GM12878 (cell line): ENCODE data around the gene WSCD2. TPM values are rescaled to one million over a fixed set of nuclear protein-coding genes. Genes with fewer than 3 reads are reported as not detected.

Source experiments
- ATAC-seq: fragments of 200-7000 bp; cut with Tn5 transposase; 3 replicates; pipeline ENCODE4 v1.9.1; 2020; ENCODE audit warnings: mild to moderate bottlenecking, moderate library complexity
- BruUV-seq: library from RNA; stranded (reverse); fragments of 400-500 nt; replicated peaks from 2 replicates; lab custom pipeline; 2021; lab: Mats Ljungman, UMichigan
- CTCF ChIA-PET: fragments of 300-600 bp; sonication (Branson Sonifier 250); formaldehyde crosslinking; extraction: SDS; loops from one replicate; lab custom pipeline; 2021; ENCODE audit warnings: inconsistent platforms; lab: Yijun Ruan, JAX
- POLR2A ChIA-PET: fragments of 350-600 bp; formaldehyde crosslinking; extraction: SDS; loops from one replicate; lab custom pipeline; 2021; ENCODE audit warnings: inconsistent platforms; lab: Charles Lee
- RAD21 ChIA-PET: fragments of 300-600 bp; sonication (Branson Sonifier 250); formaldehyde crosslinking; loops from one replicate; lab custom pipeline; 2023; ENCODE audit warnings: antibody characterized with exemption; ENCODE audit not compliant: unreplicated experiment; lab: Charles Lee
- SMC1A ChIA-PET: fragments of 300-600 bp; sonication (Branson Sonifier 250); formaldehyde crosslinking; loops from one replicate; lab custom pipeline; 2023; ENCODE audit not compliant: unreplicated experiment, uncharacterized antibody; lab: Charles Lee
- DNase-seq: peaks from one replicate; pipeline ENCODE4 v3.0.0-alpha.2; 2011; ENCODE audit warnings: low read depth, low spot score
- FAIRE-seq: peaks from 3 replicates; lab custom pipeline; 2011; peaks lifted over from hg19 to GRCh38; lab: Jason Lieb, UNC
- H2AFZ ChIP-seq: 2 replicates; pipeline ENCODE4 v1.6.0; 2011; ENCODE audit warnings: low read depth, low read length, control low read depth; ENCODE audit not compliant: control insufficient read depth
- H3K27ac ChIP-seq: 2 replicates; pipeline ENCODE4 v1.5.1; 2011; ENCODE audit warnings: control low read depth; ENCODE audit not compliant: control insufficient read depth, insufficient read depth
- H3K27me3 ChIP-seq, 2 experiments: replicated peaks in 1 of 2; 2 replicates each; pipeline versions ENCODE4 v1.6.0 to v1.6.1; 2011; ENCODE audit warnings: low read length in 1 of 2; ENCODE audit not compliant: control insufficient read depth in 2 of 2, insufficient read depth in 2 of 2
- H3K36me3 ChIP-seq, 2 experiments: 2 replicates each; pipeline ENCODE4 v1.5.1; 2011; ENCODE audit warnings: low read length in 1 of 2; ENCODE audit not compliant: control insufficient read depth in 2 of 2, insufficient read depth in 2 of 2
- H3K4me1 ChIP-seq: 2 replicates; pipeline ENCODE4 v1.6.1; 2011; ENCODE audit warnings: mild to moderate bottlenecking, low read length, moderate library complexity, mixed read lengths; ENCODE audit not compliant: control insufficient read depth, insufficient read depth
- H3K4me2 ChIP-seq: 2 replicates; pipeline ENCODE4 v1.6.0; 2011; ENCODE audit warnings: control low read depth; ENCODE audit not compliant: control insufficient read depth, insufficient read depth
- H3K4me3 ChIP-seq: fragments of 200-600 bp; sonication (generic); 2 replicates; pipeline ENCODE4 v1.5.1; 2016
- H3K79me2 ChIP-seq: 2 replicates; pipeline ENCODE4 v1.6.0; 2011; ENCODE audit warnings: low read length; ENCODE audit not compliant: control insufficient read depth, insufficient read depth
- H3K9ac ChIP-seq: 2 replicates; pipeline ENCODE4 v1.8.0; 2011; ENCODE audit warnings: low read length, control low read depth, mixed read lengths; ENCODE audit not compliant: control insufficient read depth, insufficient read depth
- H3K9me3 ChIP-seq: replicated peaks from 3 replicates; pipeline ENCODE4 v1.5.1; 2011; ENCODE audit warnings: mild to moderate bottlenecking, low read length; ENCODE audit not compliant: control insufficient read depth, insufficient read depth
- H4K20me1 ChIP-seq: 2 replicates; pipeline ENCODE4 v1.6.0; 2011; ENCODE audit not compliant: control insufficient read depth, insufficient read depth
- ATF7 ChIP-seq: fragments of 450-650 bp; IDR thresholded peaks from 2 replicates; pipeline ENCODE4 v1.6.1; 2016; ENCODE audit warnings: low read depth, mild to moderate bottlenecking
- BCL11A ChIP-seq: IDR thresholded peaks from 2 replicates; pipeline ENCODE4 v1.6.1; 2011; ENCODE audit warnings: low read depth, low read length
- BMI1 ChIP-seq: fragments of 450-650 bp; IDR thresholded peaks from 2 replicates; pipeline ENCODE4 v1.6.1; 2016; ENCODE audit warnings: mild to moderate bottlenecking, moderate library complexity, borderline replicate concordance
- CHD2 ChIP-seq: IDR thresholded peaks from 2 replicates; pipeline ENCODE4 v1.6.1; 2011; ENCODE audit warnings: low read depth, low read length, improper control_type of control experiment, borderline replicate concordance
- ESRRA ChIP-seq: IDR thresholded peaks from 2 replicates; pipeline ENCODE4 v1.6.1; 2012; ENCODE audit warnings: mild to moderate bottlenecking, low read length, improper control_type of control experiment
- FOXM1 ChIP-seq: IDR thresholded peaks from 2 replicates; pipeline ENCODE4 v1.6.1; 2012; ENCODE audit warnings: low read depth, mild to moderate bottlenecking, inconsistent platforms, low read length, moderate library complexity
- GABPA ChIP-seq: IDR thresholded peaks from 2 replicates; pipeline ENCODE4 v1.6.1; 2014; ENCODE audit warnings: antibody characterized with exemption, low read depth, mild to moderate bottlenecking, inconsistent platforms
- GATAD2B ChIP-seq: fragments of 450-650 bp; conservative IDR thresholded peaks from 2 replicates; pipeline ENCODE4 v1.6.1; 2017; ENCODE audit warnings: low read depth, mild to moderate bottlenecking, moderate library complexity
- JUNB ChIP-seq: IDR thresholded peaks from 2 replicates; pipeline ENCODE4 v1.6.1; 2016; ENCODE audit warnings: antibody characterized with exemption, mild to moderate bottlenecking
- MEF2B ChIP-seq: fragments of 450-650 bp; IDR thresholded peaks from 2 replicates; pipeline ENCODE4 v1.6.1; 2018; ENCODE audit warnings: mild to moderate bottlenecking, moderate library complexity; ENCODE audit not compliant: partially characterized antibody, poor library complexity, severe bottlenecking
- NFYA ChIP-seq: IDR thresholded peaks from 2 replicates; pipeline ENCODE4 v1.6.1; 2011; ENCODE audit warnings: low read depth, mild to moderate bottlenecking, low read length, improper control_type of control experiment, borderline replicate concordance
- NRF1 ChIP-seq: conservative IDR thresholded peaks from 2 replicates; pipeline ENCODE4 v1.6.1; 2011; ENCODE audit warnings: mild to moderate bottlenecking, low read depth, low read length, improper control_type of control experiment
- PML ChIP-seq: IDR thresholded peaks from 2 replicates; pipeline ENCODE4 v1.6.1; 2012; ENCODE audit warnings: low read length, inconsistent platforms
- RCOR1 ChIP-seq: conservative IDR thresholded peaks from 2 replicates; pipeline ENCODE4 v1.6.1; 2012; ENCODE audit warnings: low read depth, low read length, improper control_type of control experiment
- RFX5 ChIP-seq: IDR thresholded peaks from 2 replicates; pipeline ENCODE4 v1.6.1; 2011; ENCODE audit warnings: low read depth, low read length, improper control_type of control experiment
- SMAD1 ChIP-seq: fragments of 450-650 bp; IDR thresholded peaks from 2 replicates; pipeline ENCODE4 v1.6.1; 2018; ENCODE audit warnings: mild to moderate bottlenecking, low read depth; ENCODE audit not compliant: partially characterized antibody
- SMAD5 ChIP-seq: IDR thresholded peaks from 2 replicates; pipeline ENCODE4 v1.6.1; 2016; ENCODE audit warnings: antibody characterized with exemption, low read depth
- YBX1 ChIP-seq: fragments of 450-650 bp; IDR thresholded peaks from 2 replicates; pipeline ENCODE4 v1.6.1; 2016; ENCODE audit warnings: antibody characterized with exemption
- WGBS: methylation state at CpG from one replicate; pipeline ENCODE4 v1.1.6; 2016; ENCODE audit warnings: low lambda C conversion rate; ENCODE audit not compliant: insufficient replicate concordance, insufficient coverage; ENCODE audit errors: missing lambda C conversion rate; 5-methylcytosine and 5-hydroxymethylcytosine counted together
- in situ Hi-C: fragments of 300-500 bp; cut with MboI; formaldehyde crosslinking; loops from 9 replicates; pipeline ENCODE4 v1.14.3; 2018; ENCODE audit warnings: mixed read lengths
- intact Hi-C: fragments of 100-400 bp; cut with micrococcal nuclease; formaldehyde crosslinking; loops from one replicate; pipeline ENCODE4 v1.14.2; 2022; ENCODE audit not compliant: unreplicated experiment
- polyA plus RNA-seq, 11 experiments: library from polyadenylated mRNA; depleted of rRNA in 4 of 11; unstranded in 6 of 11; stranded (reverse) in 5 of 11; fragments of >200 nt; fragmentation: Nextera tagmentation in 4 of 11; fragmentation: Illumina TruSeq in 1 of 11; extraction: Ambion mirVana in 4 of 11; extraction: Trizol in 1 of 11; gene quantifications; 1 replicate in 1 of 11; 2 replicates in 10 of 11; pipeline versions ENCODE4 v1.2.1 to v1.2.3, GENCODE V29; 2011 to 2016; ENCODE audit warnings: inconsistent platforms in 2 of 11, missing spikeins in 2 of 11, low read depth in 1 of 11
- total RNA-seq, 4 experiments: library from RNA; depleted of rRNA in 3 of 4; stranded (reverse); fragments of >200 nt in 3 of 4; fragmentation: Illumina TruSeq in 1 of 4; extraction: Trizol in 1 of 4; gene quantifications; 2 replicates each; pipeline versions ENCODE4 v1.2.1 to v1.2.3, GENCODE V29; 2013 to 2021
- TF ChIP-seq, protein P1 (sequence below): fragments of 450-650 bp; IDR thresholded peaks from 2 replicates; pipeline ENCODE4 v1.6.1; 2016; ENCODE audit warnings: mild to moderate bottlenecking, moderate library complexity, borderline replicate concordance
- TF ChIP-seq, protein P2 (sequence below): fragments of 450-650 bp; IDR thresholded peaks from 2 replicates; pipeline ENCODE4 v1.6.1; 2017; ENCODE audit warnings: low read depth, mild to moderate bottlenecking, moderate library complexity

Gene WSCD2
- total and polyA plus RNA-seq, 10 of the 15 experiments (the other 5 are each of a cell fraction or from before 2014, with no cell fraction given), result 0.41 TPM; not detected in 9

- TF ChIP-seq, protein P1, sequence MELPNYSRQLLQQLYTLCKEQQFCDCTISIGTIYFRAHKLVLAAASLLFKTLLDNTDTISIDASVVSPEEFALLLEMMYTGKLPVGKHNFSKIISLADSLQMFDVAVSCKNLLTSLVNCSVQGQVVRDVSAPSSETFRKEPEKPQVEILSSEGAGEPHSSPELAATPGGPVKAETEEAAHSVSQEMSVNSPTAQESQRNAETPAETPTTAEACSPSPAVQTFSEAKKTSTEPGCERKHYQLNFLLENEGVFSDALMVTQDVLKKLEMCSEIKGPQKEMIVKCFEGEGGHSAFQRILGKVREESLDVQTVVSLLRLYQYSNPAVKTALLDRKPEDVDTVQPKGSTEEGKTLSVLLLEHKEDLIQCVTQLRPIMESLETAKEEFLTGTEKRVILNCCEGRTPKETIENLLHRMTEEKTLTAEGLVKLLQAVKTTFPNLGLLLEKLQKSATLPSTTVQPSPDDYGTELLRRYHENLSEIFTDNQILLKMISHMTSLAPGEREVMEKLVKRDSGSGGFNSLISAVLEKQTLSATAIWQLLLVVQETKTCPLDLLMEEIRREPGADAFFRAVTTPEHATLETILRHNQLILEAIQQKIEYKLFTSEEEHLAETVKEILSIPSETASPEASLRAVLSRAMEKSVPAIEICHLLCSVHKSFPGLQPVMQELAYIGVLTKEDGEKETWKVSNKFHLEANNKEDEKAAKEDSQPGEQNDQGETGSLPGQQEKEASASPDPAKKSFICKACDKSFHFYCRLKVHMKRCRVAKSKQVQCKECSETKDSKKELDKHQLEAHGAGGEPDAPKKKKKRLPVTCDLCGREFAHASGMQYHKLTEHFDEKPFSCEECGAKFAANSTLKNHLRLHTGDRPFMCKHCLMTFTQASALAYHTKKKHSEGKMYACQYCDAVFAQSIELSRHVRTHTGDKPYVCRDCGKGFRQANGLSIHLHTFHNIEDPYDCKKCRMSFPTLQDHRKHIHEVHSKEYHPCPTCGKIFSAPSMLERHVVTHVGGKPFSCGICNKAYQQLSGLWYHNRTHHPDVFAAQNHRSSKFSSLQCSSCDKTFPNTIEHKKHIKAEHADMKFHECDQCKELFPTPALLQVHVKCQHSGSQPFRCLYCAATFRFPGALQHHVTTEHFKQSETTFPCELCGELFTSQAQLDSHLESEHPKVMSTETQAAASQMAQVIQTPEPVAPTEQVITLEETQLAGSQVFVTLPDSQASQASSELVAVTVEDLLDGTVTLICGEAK, result no peak
- TF ChIP-seq GATAD2B (no peak), BMI1 (no peak), FOXM1 (no peak), YBX1 (no peak), PML (no peak)
Measured at GRCh38 chr12:108093209-108093608, 35.9 kb upstream of the WSCD2 start (continued).

GRCh38 chr12:108094056-108094649 is 34.9 kb upstream of the WSCD2 start:
- ChIA-PET RAD21 (no interaction called here), SMC1A (no interaction called here), CTCF (interaction anchor here (0.6 kb wide), 1 partner anchor 406 kb away, joined by 3 read pairs; no protein-coding TSS in a partner anchor), POLR2A (no interaction called here)
- Histone ChIP-seq H3K9me3 (no peaks in the 10 kb centered on the region), H3K4me1 (no peaks in the 10 kb centered on the region), H3K4me3 (no peak overlapping the region), H3K36me3 (no peaks in the 10 kb centered on the region), H3K4me2 (no peak overlapping the region), H3K27me3 (no peaks in the 10 kb centered on the region; a peak in 1 of 4 replicates), H3K79me2 (no peaks in the 10 kb centered on the region), H4K20me1 (no peaks in the 10 kb centered on the region), H2AFZ (no peak overlapping the region), H3K27ac (no peak overlapping the region), H3K9ac (no peak overlapping the region)
- BruUV-seq, result no TSS peak
- DNase-seq, result no peak
- FAIRE-seq, result no peak
- ATAC-seq, result no peak
- 0% methylated on average over 2 of the region's 2 CpGs for WGBS
- in situ Hi-C loops (no loop called here), intact Hi-C loops (no loop called here)
- TF ChIP-seq GABPA (no peak), SMAD1 (no peak), NRF1 (no peak), RCOR1 (no peak), SMAD5 (no peak), BCL11A (no peak), MEF2B (no peak), ATF7 (no peak), RFX5 (no peak), CHD2 (no peak), ESRRA (no peak), JUNB (no peak), NFYA (no peak)
- TF ChIP-seq, protein P2, sequence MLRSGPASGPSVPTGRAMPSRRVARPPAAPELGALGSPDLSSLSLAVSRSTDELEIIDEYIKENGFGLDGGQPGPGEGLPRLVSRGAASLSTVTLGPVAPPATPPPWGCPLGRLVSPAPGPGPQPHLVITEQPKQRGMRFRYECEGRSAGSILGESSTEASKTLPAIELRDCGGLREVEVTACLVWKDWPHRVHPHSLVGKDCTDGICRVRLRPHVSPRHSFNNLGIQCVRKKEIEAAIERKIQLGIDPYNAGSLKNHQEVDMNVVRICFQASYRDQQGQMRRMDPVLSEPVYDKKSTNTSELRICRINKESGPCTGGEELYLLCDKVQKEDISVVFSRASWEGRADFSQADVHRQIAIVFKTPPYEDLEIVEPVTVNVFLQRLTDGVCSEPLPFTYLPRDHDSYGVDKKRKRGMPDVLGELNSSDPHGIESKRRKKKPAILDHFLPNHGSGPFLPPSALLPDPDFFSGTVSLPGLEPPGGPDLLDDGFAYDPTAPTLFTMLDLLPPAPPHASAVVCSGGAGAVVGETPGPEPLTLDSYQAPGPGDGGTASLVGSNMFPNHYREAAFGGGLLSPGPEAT, result no peak
